Spinal cord (tissue), 10 donors: Measurements from ENCODE around the gene THSD4. TPM values are rescaled to one million over a fixed set of nuclear protein-coding genes. Genes with fewer than 3 reads are reported as not detected.
A peak's percentile ranks its signal among the peaks of the same experiment; 100 is the strongest.

Experiments used
- DNase-seq, 6 donors: peaks; one replicate each; pipeline versions ENCODE4 v3.0.0 to v3.0.0-alpha.2; 2013 to 2015; ENCODE audit warnings: low spot score in 6 of 6, low read depth in 4 of 6
- H3K27ac ChIP-seq: one replicate; pipeline ENCODE4 v1.5.1; 2013; ENCODE audit warnings: low read depth, low read length, control low read depth
- H3K27me3 ChIP-seq: one replicate; pipeline ENCODE4 v1.6.1; 2013; ENCODE audit warnings: low read length; ENCODE audit not compliant: control insufficient read depth, insufficient read depth
- H3K36me3 ChIP-seq: one replicate; pipeline ENCODE4 v1.6.1; 2013; ENCODE audit warnings: low read length; ENCODE audit not compliant: control insufficient read depth, insufficient read depth
- H3K4me1 ChIP-seq: one replicate; pipeline ENCODE4 v1.6.1; 2013; ENCODE audit warnings: low read length; ENCODE audit not compliant: control insufficient read depth, insufficient read depth
- H3K4me3 ChIP-seq: one replicate; pipeline ENCODE4 v1.5.1; 2013; ENCODE audit warnings: low read depth, low read length, control low read depth
- H3K9me3 ChIP-seq: one replicate; pipeline ENCODE4 v1.6.1; 2013; ENCODE audit warnings: low read length; ENCODE audit not compliant: control insufficient read depth, insufficient read depth
- WGBS: methylation state at CpG from one replicate; pipeline ENCODE4 v1.1.5; 2013; ENCODE audit warnings: missing lambda C conversion rate; ENCODE audit not compliant: insufficient coverage; 5-methylcytosine and 5-hydroxymethylcytosine counted together
- polyA plus RNA-seq, 2 donors: library from polyadenylated mRNA; unstranded; fragments of 120-200 nt; gene quantifications; one replicate each; pipeline ENCODE4 v1.2.1, GENCODE V29; 2013; ENCODE audit not compliant: insufficient read length in 2 of 2
- total RNA-seq, 2 donors: library from RNA; depleted of rRNA in 1 of 2; stranded (reverse); fragments of 120-200 nt in 1 of 2; fragments of >200 nt in 1 of 2; gene quantifications; one replicate each; pipeline versions ENCODE4 v1.2.3 to v1.2.4, GENCODE V29; 2013 to 2014
- donor health status: healthy.

THSD4 gene
- total and polyA plus RNA-seq, 4 donors, result 18.2 to 127 (median 63.2) TPM

- DNase-seq, result no peak
- Histone ChIP-seq H3K36me3 (no peaks in the 10 kb centered on the region), H3K4me3 (no peak overlapping the region), H3K27ac (no peak overlapping the region), H3K27me3 (no peaks in the 10 kb centered on the region), H3K9me3 (no peaks in the 10 kb centered on the region), H3K4me1 (no peaks in the 10 kb centered on the region)
- WGBS, result 84% methylated on average over 4 of the region's 6 CpGs
Measured at GRCh38 chr15:71194286-71194685, 79.0 kb downstream of the THSD4 start.

- Histone ChIP-seq H3K27me3 (no peaks in the 10 kb centered on the region), H3K4me1 (no peaks in the 10 kb centered on the region), H3K36me3 (no peaks in the 10 kb centered on the region), H3K4me3 (no peak overlapping the region), H3K27ac (no peak overlapping the region), H3K9me3 (no peaks in the 10 kb centered on the region)
- no peak for DNase-seq
- 100% methylated on average over 1 of the region's 1 CpG for WGBS
Measured at GRCh38 chr15:71195242-71195641, 80.0 kb downstream of the THSD4 start.

- Histone ChIP-seq H3K27me3 (no peaks in the 10 kb centered on the region), H3K4me1 (peaks cover 2% of the 10 kb centered on the region), H3K4me3 (no peak overlapping the region), H3K36me3 (no peaks in the 10 kb centered on the region), H3K9me3 (no peaks in the 10 kb centered on the region), H3K27ac (no peak overlapping the region)
- DNase-seq, result no peak
- 95% methylated on average over 3 of the region's 3 CpGs for WGBS
Measured at GRCh38 chr15:71197620-71198019, 82.3 kb downstream of the THSD4 start.

GRCh38 chr15:71198846-71199245 is 83.6 kb downstream of the THSD4 start:
- Histone ChIP-seq H3K4me3 (no peak overlapping the region), H3K4me1 (peaks cover 2% of the 10 kb centered on the region), H3K9me3 (no peaks in the 10 kb centered on the region), H3K27me3 (no peaks in the 10 kb centered on the region), H3K27ac (no peak overlapping the region), H3K36me3 (no peaks in the 10 kb centered on the region)
- no peak for DNase-seq
- WGBS, result 79% methylated on average over 3 of the region's 3 CpGs

GRCh38 chr15:71199384-71200351 is 84.4 kb downstream of the THSD4 start:
- no peak for DNase-seq
- 81% methylated on average over 5 of the region's 6 CpGs for WGBS
- no peaks in the 10 kb centered on the region for H3K27me3 ChIP-seq
- no peaks in the 10 kb centered on the region for H3K36me3 ChIP-seq
- H3K4me3 ChIP-seq, result no peak overlapping the region
- peaks cover 2% of the 10 kb centered on the region for H3K4me1 ChIP-seq
- no peaks in the 10 kb centered on the region for H3K9me3 ChIP-seq
- no peak overlapping the region for H3K27ac ChIP-seq

GRCh38 chr15:71201477-71201876 is 86.2 kb downstream of the THSD4 start:
- Histone ChIP-seq H3K27me3 (no peaks in the 10 kb centered on the region), H3K27ac (no peak overlapping the region), H3K9me3 (no peaks in the 10 kb centered on the region), H3K4me1 (peaks cover 2% of the 10 kb centered on the region), H3K4me3 (no peak overlapping the region), H3K36me3 (no peaks in the 10 kb centered on the region)
- DNase-seq, result peak in 2 of 6 donors; percentile 74 to 85
- WGBS, result 40% methylated on average over 5 of the region's 9 CpGs

- Histone ChIP-seq H3K4me3 (no peak overlapping the region), H3K9me3 (no peaks in the 10 kb centered on the region), H3K4me1 (peaks cover 2% of the 10 kb centered on the region), H3K27ac (no peak overlapping the region), H3K36me3 (no peaks in the 10 kb centered on the region), H3K27me3 (no peaks in the 10 kb centered on the region)
- 91% methylated on average over 6 of the region's 6 CpGs for WGBS
- no peak for DNase-seq
Measured at GRCh38 chr15:71202712-71203111, 87.4 kb downstream of the THSD4 start.

GRCh38 chr15:71203586-71204474 is 88.6 kb downstream of the THSD4 start:
- Histone ChIP-seq H3K36me3 (no peaks in the 10 kb centered on the region), H3K4me1 (peaks cover 2% of the 10 kb centered on the region), H3K27me3 (no peaks in the 10 kb centered on the region), H3K4me3 (no peak overlapping the region), H3K9me3 (no peaks in the 10 kb centered on the region), H3K27ac (no peak overlapping the region)
- peak in 2 of 6 donors; percentile 35 to 37 for DNase-seq
- 34% methylated on average over 10 of the region's 13 CpGs for WGBS

GRCh38 chr15:71207141-71207540 is 91.9 kb downstream of the THSD4 start:
- Histone ChIP-seq H3K4me1 (no peaks in the 10 kb centered on the region), H3K36me3 (no peaks in the 10 kb centered on the region), H3K9me3 (no peaks in the 10 kb centered on the region), H3K27ac (no peak overlapping the region), H3K27me3 (no peaks in the 10 kb centered on the region), H3K4me3 (no peak overlapping the region)
- 85% methylated on average over 4 of the region's 4 CpGs for WGBS
- DNase-seq, result no peak
